ENCODE results near the gene TAL1.
"Not testable (repeated sequence)": the region's sequence is repeated elsewhere in the genome, so short reads cannot be mapped to it uniquely, and the experiment has no call there.

Gene TAL1

GRCh38 chr1:47212636-47213229, 19.3 kb downstream of the TAL1 start:
- DNase-seq (ENCODE audit: low spot score) = no peak

- no peak for DNase-seq (ENCODE audit: low spot score)
Measured at GRCh38 chr1:47211796-47212269, 20.2 kb downstream of the TAL1 start.

GRCh38 chr1:47210666-47211065, 21.4 kb downstream of the TAL1 start:
- DNase-seq (ENCODE audit: low spot score) = no peak

GRCh38 chr1:47209725-47210325, 22.2 kb downstream of the TAL1 start:
- no peak for DNase-seq (ENCODE audit: low spot score)

GRCh38 chr1:47209091-47209490, 22.9 kb downstream of the TAL1 start:
- DNase-seq (ENCODE audit: low spot score) = no peak

GRCh38 chr1:47208374-47208850, 23.6 kb downstream of the TAL1 start:
- no peak for DNase-seq (ENCODE audit: low spot score)

GRCh38 chr1:47207803-47208373, 24.1 kb downstream of the TAL1 start:
- no peak for DNase-seq (ENCODE audit: low spot score)

- DNase-seq (ENCODE audit: low spot score) = no peak
Measured at GRCh38 chr1:47205918-47206317, 26.1 kb downstream of the TAL1 start.

GRCh38 chr1:47203504-47203903, 28.5 kb downstream of the TAL1 start:
- not testable (repeated sequence) for DNase-seq (ENCODE audit: low spot score)

GRCh38 chr1:47201179-47201578, 30.8 kb downstream of the TAL1 start:
- no peak for DNase-seq (ENCODE audit: low spot score)

- DNase-seq (ENCODE audit: low spot score) = no peak
Measured at GRCh38 chr1:47198214-47198613, 33.8 kb downstream of the TAL1 start.

GRCh38 chr1:47196622-47197021, 35.4 kb downstream of the TAL1 start:
- DNase-seq (ENCODE audit: low spot score) = no peak

GRCh38 chr1:47195981-47196380, 36.0 kb downstream of the TAL1 start:
- not testable (repeated sequence) for DNase-seq (ENCODE audit: low spot score)

GRCh38 chr1:47194311-47194710, 37.7 kb downstream of the TAL1 start:
- DNase-seq (ENCODE audit: low spot score) = no peak

GRCh38 chr1:47193496-47193895, 38.5 kb downstream of the TAL1 start:
- DNase-seq (ENCODE audit: low spot score) = not testable (repeated sequence)

- peak; percentile 69 for DNase-seq (ENCODE audit: low spot score)
Measured at GRCh38 chr1:47192458-47193384, 39.3 kb downstream of the TAL1 start.

GRCh38 chr1:47191940-47192457, 40.0 kb downstream of the TAL1 start:
- DNase-seq (ENCODE audit: low spot score) = no peak

- DNase-seq (ENCODE audit: low spot score) = no peak
Measured at GRCh38 chr1:47190857-47191256, 41.2 kb downstream of the TAL1 start.

- no peak for DNase-seq (ENCODE audit: low spot score)
Measured at GRCh38 chr1:47190509-47190855, 41.5 kb downstream of the TAL1 start.

- DNase-seq (ENCODE audit: low spot score) = no peak
Measured at GRCh38 chr1:47189844-47190508, 42.0 kb downstream of the TAL1 start, which contains the start of gene PDZK1IP1. PDZK1IP1 (minus strand) TSS chr1:47190036; CDS start chr1:47189932, 104 bp downstream.

Data from kidney capillary endothelial cell (primary cell).